Measurements from ENCODE around the gene ARHGAP33. TPM values are rescaled to one million over a fixed set of nuclear protein-coding genes. Genes with fewer than 3 reads are reported as not detected.

The ARHGAP33 gene
- total RNA-seq, 4 donors from 2014 or later: 1.3 to 8.4 (median 2.3) TPM

DNA sequence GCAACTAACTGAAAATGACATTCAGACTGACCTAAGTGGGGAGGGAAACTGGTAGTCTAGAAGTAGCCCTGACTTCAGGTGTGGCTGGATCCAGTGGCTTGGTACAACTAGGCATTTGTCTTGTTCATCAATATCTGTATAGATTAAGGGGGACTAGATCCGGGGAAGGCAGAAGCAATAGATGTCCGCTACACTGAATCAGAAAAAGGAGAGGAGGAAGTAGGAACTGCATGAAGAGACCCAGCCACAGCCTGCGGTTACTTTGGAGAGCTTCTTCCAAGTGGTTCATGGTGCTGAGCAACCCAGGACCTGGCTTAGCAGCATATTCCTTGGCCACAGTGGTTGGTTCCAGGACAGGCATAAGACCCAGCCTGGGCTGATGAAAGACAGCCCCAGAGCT is 47.2 kb downstream of the ARHGAP33 start:
- WGBS, 2 donors: 63 to 68% methylated on average over 3 of the region's 3 CpGs
- intact Hi-C loops (cut with DNase I): no loop called here
- Histone ChIP-seq H3K4me3 (no peak overlapping the region), H3K27me3 (peaks cover 0 to 55% (median 0%) of the 10 kb centered on the region in 4 donors), H3K4me1 (no peaks in the 10 kb centered on the region), H3K27ac (no peak overlapping the region), H3K9me3 (no peaks in the 10 kb centered on the region), H3K36me3 (no peaks in the 10 kb centered on the region)
- DNase-seq: no peak
- TF ChIP-seq POLR2A (IDR thresholded peaks at IDR 0.05) (no peak), CTCF (IDR thresholded peaks at IDR 0.05) (no peak)

GRCh38 chr19:35824150-35824549 is 48.8 kb downstream of the ARHGAP33 start:
- no peaks in the 10 kb centered on the region for H3K36me3 ChIP-seq
- no peak for DNase-seq
- no peaks in the 10 kb centered on the region for H3K4me1 ChIP-seq
- no peak overlapping the region for H3K27ac ChIP-seq
- no peaks in the 10 kb centered on the region for H3K9me3 ChIP-seq
- TF ChIP-seq CTCF (IDR thresholded peaks at IDR 0.05): no peak
- no peak for TF ChIP-seq POLR2A (IDR thresholded peaks at IDR 0.05)
- intact Hi-C loops (cut with DNase I): no loop called here
- no peak overlapping the region for H3K4me3 ChIP-seq
- 69 to 93% methylated on average over 2 to 5 of the region's 5 CpGs for whole genome bisulfite sequencing, 2 donors
- H3K27me3 ChIP-seq: peaks cover 0 to 53% (median 0%) of the 10 kb centered on the region in 4 donors

GRCh38 chr19:35828692-35829301 is 53.4 kb downstream of the ARHGAP33 start:
- DNase-seq: no peak
- Histone ChIP-seq H3K4me1 (no peaks in the 10 kb centered on the region), H3K27ac (no peak overlapping the region), H3K9me3 (no peaks in the 10 kb centered on the region), H3K36me3 (no peaks in the 10 kb centered on the region), H3K27me3 (peaks cover 0 to 78% (median 0%) of the 10 kb centered on the region in 4 donors), H3K4me3 (no peak overlapping the region)
- TF ChIP-seq CTCF (IDR thresholded peaks at IDR 0.05) (no peak), POLR2A (IDR thresholded peaks at IDR 0.05) (no peak)
- intact Hi-C loops (cut with DNase I): no loop called here
- 15 to 16% methylated on average over 8 to 10 of the region's 12 CpGs for WGBS, 2 donors

- WGBS, 2 donors: 60 to 74% methylated on average over 10 to 18 of the region's 18 CpGs
- no peak overlapping the region for H3K27ac ChIP-seq
- peaks cover 0 to 86% (median 0%) of the 10 kb centered on the region in 4 donors for H3K27me3 ChIP-seq
- no peak for TF ChIP-seq POLR2A (IDR thresholded peaks at IDR 0.05)
- no peak for TF ChIP-seq CTCF (IDR thresholded peaks at IDR 0.05)
- no peaks in the 10 kb centered on the region for H3K9me3 ChIP-seq
- no peaks in the 10 kb centered on the region for H3K4me1 ChIP-seq
- no peak for DNase-seq
- H3K4me3 ChIP-seq: no peak overlapping the region
- H3K36me3 ChIP-seq: no peaks in the 10 kb centered on the region
- intact Hi-C loops (cut with DNase I): no loop called here
Observed at GRCh38 chr19:35830986-35831385, 55.6 kb downstream of the ARHGAP33 start.

DNA sequence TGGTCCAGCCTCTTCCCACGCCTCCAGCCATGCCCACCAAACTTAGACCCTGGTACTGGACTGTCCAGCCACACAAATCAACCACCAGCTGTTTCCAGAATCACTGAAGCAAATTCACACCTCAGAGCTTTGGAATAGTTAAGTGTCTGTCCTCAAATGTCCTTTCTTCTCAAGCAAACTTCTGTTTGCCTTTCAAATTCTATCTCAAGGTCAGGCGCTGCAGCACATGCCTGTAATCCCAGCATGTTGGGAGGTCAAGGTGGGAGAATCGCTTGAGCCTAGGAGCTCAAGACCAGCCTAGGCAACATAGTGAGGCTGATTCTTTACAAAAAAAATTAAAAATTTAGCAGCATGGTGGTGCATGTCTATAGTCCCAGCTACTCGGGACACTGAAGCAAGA is 56.7 kb downstream of the ARHGAP33 start:
- Histone ChIP-seq H3K9me3 (no peaks in the 10 kb centered on the region), H3K4me3 (no peak overlapping the region), H3K27ac (no peak overlapping the region), H3K36me3 (no peaks in the 10 kb centered on the region), H3K4me1 (no peaks in the 10 kb centered on the region), H3K27me3 (peaks cover 0 to 82% (median 0%) of the 10 kb centered on the region in 4 donors)
- intact Hi-C loops (cut with DNase I): no loop called here
- no peak for DNase-seq
- WGBS, 2 donors: 58% methylated on average over 4 of the region's 4 CpGs
- TF ChIP-seq POLR2A (IDR thresholded peaks at IDR 0.05) (no peak), CTCF (IDR thresholded peaks at IDR 0.05) (no peak)

Data from esophagus squamous epithelium (tissue), 5 donors.